Stimulated activated CD4-positive, alpha-beta T cell treated with anti-CD3 and anti-CD28 coated beads, Interleukin-1b, Interleukin-23, amount 100 ng/mL, for 1 hour (primary cell): ENCODE results near the gene HSD3B7.
A peak's percentile ranks its signal among the peaks of the same experiment; 100 is the strongest.
"Not testable (repeated sequence)": the region's sequence is repeated elsewhere in the genome, so short reads cannot be mapped to it uniquely, and the experiment has no call there.

Experiments used
- DNase-seq, 2 donors: peaks; one replicate each; pipeline ENCODE4 v3.0.0-alpha.2; 2020; ENCODE audit warnings: low read depth in 2 of 2

Gene HSD3B7

DNA sequence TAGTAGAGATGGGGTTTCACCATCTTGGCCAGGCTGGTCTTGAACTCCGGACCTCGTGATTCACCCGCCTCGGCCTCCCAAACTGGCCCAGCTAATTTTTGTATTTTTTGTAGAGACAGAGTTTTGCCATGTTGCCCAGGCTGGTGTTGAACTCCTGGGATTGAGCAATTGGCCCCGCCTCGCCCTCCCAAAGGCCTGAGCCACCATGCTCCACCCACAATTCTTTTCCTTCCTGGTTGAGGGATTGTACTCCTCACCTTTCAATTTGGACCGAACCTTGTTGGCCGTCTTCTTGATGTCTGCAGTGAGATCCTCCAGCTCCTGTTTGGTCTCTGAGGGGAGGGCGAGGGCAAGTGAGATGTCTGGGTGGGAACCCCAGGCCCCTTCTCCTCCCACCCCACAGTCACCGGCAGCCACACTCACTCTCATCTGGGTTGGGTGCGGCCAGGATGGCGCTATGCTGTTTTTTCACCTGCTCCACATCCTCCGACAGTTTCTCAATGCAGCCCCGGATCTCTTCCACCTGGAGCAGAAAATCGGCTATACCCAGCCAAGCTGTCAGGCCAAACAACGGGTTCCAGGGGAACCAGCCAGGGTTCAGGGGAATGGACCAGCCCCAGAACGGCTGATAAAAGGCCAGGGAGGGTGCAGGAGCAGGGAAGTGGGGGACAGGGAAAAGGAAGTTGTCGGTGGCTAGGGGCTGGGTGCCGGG, 15.8 kb downstream of the HSD3B7 start:
- no peak for DNase-seq

DNA sequence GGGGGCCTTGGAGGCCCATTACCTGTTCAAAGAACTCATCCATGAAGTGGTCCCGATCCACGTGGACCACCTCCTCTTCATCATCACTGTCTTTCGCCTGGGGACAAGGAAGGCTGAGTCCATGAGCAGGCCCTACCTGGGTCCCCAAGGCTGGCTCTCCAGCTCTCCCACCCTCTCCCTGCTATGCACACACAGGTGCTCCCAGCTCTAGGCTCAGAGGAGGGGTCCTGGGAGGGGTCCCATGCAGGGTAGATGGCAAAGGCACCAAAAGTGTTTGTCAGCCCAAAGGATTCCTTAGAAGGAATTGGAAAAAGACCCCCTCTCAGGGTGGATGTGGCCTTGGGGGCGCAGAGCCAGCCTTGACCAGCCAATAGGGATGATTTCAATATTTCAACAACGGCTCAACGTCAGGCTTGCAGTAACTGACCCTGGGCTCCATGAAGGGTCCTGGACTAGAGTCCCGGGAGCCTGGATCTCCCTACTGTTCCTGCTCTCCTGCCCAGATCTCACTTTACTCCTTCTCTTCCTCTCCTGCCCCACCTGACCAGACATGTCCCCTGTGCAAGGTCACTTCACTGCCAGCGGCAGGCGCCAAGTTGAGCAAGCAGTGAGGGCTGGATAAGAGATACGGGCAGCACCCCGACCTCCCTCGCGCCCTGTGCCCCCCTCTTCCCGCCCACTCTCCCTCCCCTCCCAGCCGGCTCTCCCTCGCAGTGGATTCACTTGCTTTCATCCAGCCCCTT, 16.7 kb downstream of the HSD3B7 start:
- DNase-seq, result no peak

DNA sequence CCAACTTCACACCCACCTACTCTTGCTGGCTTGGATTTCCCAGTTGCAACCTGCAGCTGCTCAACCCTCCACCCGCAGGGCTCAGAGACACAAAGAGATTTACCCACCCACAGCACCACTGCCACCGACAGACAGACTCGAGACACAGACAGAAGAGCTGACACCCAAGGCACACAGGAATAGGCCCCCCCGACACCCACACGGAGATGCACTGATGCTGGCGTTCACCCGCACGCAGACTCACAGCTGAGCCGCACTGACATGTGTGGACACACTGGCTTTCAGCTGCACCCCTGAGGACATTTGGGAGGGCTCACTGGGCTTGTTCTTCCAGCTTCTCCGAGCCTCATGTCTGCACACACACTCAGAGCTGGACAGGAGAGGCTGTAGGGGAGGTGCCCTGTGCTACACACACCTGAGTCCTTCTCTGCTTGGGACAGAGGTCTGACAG, 17.3 kb downstream of the HSD3B7 start:
- no peak for DNase-seq

DNA sequence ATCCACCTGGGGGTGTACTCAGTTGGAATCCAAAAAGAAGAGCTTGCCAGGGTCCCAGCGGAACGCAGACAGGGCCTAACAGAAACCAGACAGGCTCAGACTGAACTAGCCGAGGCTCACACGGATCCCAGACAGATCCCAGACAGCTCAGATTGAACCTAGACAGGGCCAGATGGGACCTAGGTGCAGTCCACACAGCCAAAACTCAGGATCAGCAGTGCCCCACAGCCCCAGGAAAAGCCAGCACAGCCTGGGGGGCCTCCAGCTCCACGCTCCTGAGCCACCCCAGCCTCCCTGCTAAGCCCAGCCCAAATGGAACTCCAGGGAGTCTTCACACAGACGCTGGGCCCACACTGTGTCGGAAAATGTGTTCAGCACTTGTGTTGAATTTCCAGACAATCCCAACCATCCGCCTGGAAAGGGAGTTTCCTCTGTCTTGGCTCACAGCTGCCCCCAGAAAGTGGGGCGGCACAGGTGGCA, 17.9 kb downstream of the HSD3B7 start:
- no peak for DNase-seq

- DNase-seq, result no peak
Observed at GRCh38 chr16:31003744-31004143, 18.7 kb downstream of the HSD3B7 start.

DNA sequence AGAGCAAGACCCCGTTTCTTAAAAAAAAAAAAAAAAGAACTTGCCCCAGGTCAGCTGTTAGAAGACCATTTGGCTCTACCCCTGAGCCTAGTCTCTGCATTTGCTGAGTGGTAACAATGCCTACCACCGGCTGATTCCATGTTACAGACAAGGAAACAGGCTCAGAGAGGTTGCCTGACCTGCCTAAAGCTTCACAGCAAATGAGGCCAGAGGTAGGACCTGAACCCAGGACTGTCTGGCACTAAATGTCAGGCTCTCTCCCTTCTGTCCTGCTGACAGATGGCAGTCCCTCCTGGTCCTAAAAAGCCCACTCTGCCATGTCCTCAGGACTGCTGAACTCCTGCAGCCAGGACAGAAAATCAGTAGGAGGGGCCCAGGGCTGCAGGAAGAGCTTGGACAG, 19.7 kb downstream of the HSD3B7 start:
- DNase-seq, result no peak

GRCh38 chr16:31005350-31006085, 20.5 kb downstream of the HSD3B7 start:
- no peak for DNase-seq

- DNase-seq, result no peak
Observed at GRCh38 chr16:31006086-31006385, 21.0 kb downstream of the HSD3B7 start.

DNA sequence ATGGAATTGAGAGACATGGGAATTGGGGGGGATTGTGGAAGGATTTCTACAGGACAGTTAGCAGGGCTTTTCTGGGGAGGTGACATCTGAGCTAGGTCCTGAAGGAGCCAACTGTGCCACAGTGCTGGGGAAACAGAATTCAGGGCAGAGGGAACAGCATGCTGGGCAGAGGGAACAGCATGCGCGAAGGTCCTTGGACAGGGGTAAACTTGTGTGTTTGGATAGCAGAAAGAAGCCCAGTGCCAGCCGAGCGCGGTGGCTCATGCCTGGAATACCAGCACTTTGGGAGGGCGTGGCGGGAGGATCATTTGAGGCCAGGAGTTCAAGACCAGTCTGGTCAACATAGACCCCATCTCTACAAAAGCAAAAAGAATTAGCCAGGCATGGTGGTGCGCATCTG, 21.6 kb downstream of the HSD3B7 start:
- no peak for DNase-seq

DNA sequence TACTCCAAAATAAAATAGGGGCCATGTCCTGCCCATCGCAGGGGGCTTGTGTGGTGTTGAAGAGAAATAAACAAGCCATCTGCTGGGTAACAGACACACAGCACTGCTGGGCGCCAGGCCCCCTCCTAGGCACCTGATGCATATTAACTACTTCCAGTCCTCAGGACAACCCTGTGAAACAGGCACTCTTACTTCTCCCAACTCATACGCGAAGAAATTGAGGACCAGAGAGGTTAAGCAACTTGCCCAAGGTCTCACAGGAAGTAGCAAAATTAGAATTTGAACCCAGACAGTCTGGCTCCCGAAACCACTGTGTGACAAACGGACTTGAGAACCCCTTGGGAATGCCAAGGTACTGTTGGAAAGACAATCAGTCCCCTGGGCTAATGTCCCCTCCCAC, 22.7 kb downstream of the HSD3B7 start:
- DNase-seq, result no peak

DNA sequence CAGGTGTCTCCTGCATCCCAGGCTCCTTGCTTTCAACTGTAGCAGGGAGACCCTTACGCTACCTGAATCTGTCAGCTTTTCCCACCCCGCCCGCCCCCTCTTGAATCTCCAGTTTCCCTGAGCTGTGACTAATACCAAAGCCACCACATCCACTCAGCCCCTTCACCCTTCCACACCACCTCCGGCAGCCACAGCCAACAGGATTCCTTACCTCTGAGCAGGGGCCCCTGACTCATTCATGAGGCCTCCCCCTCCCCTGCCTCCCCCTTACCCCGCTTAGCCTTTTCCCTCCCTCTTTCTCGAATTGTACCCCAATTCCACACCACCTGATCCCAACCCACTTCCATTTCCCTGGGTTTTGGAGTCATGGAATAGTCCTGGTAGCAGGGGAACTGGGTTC, 23.1 kb downstream of the HSD3B7 start:
- no peak for DNase-seq

DNA sequence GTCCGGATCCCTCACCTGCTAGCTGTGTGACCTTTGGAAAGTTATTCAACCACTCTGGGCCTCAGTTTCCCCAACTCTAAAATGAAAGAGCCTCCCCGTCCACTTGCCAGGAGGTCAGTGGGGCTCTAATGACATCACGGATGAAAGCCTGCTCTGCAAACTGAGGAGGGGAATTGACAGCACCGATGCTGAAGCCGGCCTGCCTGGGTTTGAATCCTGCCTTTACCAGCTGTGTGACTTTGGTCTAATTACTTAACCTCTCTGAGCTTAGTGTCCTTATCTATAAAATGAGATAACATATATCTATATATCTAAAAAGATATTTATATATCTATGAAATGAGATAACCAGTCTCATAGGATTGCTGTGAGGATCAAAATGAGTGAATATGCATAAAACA, 23.5 kb downstream of the HSD3B7 start:
- no peak for DNase-seq

GRCh38 chr16:31009120-31009519, 24.1 kb downstream of the HSD3B7 start:
- DNase-seq, result no peak

- no peak for DNase-seq
Observed at GRCh38 chr16:31009894-31010584, 25.0 kb downstream of the HSD3B7 start.

DNA sequence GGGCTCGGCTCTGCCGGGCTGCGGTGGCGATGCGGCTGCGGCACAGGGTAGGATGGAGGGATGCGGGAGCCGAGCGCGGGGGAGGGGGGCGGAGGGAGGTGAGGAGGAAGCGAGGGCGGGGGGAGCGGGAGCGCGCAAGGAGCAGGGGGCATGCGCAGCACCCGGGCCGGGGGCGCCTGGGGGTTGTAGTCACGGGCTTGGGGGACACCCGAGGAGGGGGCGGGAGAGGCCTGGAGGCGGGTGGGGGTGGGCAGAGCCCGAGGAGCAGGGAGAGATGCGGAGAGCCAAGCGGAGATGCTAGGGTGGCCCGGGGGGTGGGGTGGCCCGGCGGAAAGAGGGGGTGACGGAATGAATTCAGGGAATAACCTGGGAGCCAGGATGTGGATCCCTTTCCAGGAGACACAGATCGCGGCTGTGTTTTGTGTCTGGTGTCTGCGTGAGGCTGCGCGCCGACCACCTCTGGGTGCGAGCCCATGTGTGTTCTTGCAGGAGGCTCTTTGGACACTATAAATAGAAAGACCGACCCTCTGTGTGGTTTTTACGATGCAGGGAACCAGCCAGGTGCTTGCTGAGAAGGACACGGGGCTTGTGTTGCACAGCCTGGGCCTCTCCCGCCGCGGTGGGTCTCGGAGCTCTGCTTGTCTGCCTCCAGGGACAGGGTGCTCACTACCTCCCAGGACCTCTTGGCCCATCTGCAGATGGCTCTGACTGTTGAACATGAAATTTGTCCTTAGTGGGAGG, 25.7 kb downstream of the HSD3B7 start, which contains the start of gene STX1B:
STX1B (minus strand) TSS at position 54 of the 741 bp plus-strand sequence. CDS start 242 bp downstream, outside the sequence.
- peak; percentile 12 to 30 for DNase-seq

- DNase-seq, result not testable (repeated sequence)
Observed at GRCh38 chr16:31011815-31012214, 26.8 kb downstream of the HSD3B7 start.

DNA sequence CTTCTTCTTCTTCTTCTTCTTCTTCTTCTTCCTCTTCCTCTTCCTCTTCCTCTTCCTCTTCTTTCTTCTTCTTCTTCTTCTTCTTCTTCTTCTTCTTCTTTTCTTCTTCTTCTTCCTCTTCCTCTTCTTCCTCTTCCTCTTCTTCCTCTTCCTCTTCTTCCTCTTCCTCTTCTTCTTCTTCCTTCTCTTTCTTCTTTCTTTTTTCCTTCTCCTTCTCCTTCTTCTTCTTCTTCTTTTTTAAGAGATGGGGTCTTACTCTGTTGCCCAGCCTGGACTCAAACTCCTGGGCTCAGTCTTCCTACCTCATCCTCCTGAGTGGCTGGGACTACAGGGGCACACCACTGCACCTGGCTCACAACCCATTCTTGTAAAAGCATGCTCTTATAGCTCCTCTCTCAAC, 28.3 kb downstream of the HSD3B7 start:
- not testable (repeated sequence) for DNase-seq

GRCh38 chr16:31016018-31016417, 31.0 kb downstream of the HSD3B7 start:
- no peak for DNase-seq

DNA sequence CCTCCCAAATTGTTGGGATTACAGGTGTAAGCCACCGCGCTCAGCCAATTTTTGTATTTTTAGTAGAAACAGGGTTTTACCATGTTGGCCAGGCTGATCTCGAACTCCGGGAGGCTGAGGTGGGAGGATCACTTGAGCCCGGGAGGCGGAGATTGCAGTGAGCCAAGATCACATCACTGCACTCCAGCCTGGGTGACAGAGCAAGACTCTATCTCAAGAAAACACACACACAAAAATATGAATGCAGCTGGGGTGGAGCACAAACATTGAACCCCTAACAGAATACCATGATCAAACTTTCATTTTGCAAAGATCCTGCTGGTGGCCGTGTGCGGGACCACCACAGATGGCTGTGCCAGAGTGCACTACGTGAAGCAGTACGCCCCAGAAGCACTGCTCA, 32.7 kb downstream of the HSD3B7 start:
- DNase-seq, result not testable (repeated sequence)

DNA sequence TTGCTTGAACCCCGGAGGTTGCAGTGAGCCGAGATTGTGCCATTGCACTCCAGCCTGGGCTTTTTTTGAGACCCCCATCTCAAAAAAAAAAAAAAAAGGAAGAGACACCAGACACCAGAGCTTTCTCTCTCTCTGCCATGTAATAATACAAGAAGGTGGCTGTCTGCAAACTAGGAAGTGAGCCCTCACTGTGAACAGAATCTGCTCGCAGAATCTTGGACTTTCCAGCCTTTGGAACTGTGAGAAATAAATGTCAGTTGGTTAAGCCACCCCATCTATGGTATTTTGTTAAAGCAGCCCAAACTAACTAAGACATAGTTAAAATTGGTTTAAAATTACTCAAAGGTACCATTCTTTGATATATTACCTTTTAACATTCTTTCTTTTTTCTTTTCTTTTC, 35.5 kb downstream of the HSD3B7 start:
- no peak for DNase-seq

- DNase-seq, result no peak
Observed at GRCh38 chr16:31022544-31023251, 37.7 kb downstream of the HSD3B7 start.
